ENCODE data around the gene MSI2. TPM values are rescaled to one million over a fixed set of nuclear protein-coding genes. Genes with fewer than 3 reads are reported as not detected.

The MSI2 gene
- total and polyA plus RNA-seq, 2 donors (not counting 1 experiment from before 2014, with no cell fraction given), result 16.1 to 196 TPM

DNA sequence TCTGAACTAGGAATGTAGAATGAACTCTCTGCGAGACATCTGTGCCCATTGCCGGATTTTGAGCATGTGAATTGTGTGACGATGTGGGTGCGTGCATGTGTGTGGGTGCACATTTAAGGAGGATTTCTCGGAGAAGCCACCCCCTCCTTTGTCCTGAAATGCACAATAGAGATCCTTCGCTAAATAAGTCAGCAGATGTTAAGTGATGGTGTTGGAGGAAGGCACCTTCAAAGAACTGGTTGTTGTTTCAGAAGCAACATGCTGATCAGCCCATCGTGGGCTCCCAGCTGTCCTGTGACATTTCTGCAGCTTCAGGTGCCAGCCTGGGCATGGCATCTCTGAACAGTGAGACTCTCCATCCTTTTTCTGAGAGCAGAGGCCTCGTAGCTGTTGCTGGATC, 194.9 kb downstream of the MSI2 start:
- no peak overlapping the region for H3K9ac ChIP-seq (ENCODE audit: low read length)
- no peak for ATAC-seq (ENCODE audit: low read depth)
- no peak for TF ChIP-seq EZH2 (IDR thresholded peaks at IDR 0.05; ENCODE audit: borderline replicate concordance, insufficient read depth, low read depth, low read length, poor library complexity, severe bottlenecking)
- TF ChIP-seq, protein P1, sequence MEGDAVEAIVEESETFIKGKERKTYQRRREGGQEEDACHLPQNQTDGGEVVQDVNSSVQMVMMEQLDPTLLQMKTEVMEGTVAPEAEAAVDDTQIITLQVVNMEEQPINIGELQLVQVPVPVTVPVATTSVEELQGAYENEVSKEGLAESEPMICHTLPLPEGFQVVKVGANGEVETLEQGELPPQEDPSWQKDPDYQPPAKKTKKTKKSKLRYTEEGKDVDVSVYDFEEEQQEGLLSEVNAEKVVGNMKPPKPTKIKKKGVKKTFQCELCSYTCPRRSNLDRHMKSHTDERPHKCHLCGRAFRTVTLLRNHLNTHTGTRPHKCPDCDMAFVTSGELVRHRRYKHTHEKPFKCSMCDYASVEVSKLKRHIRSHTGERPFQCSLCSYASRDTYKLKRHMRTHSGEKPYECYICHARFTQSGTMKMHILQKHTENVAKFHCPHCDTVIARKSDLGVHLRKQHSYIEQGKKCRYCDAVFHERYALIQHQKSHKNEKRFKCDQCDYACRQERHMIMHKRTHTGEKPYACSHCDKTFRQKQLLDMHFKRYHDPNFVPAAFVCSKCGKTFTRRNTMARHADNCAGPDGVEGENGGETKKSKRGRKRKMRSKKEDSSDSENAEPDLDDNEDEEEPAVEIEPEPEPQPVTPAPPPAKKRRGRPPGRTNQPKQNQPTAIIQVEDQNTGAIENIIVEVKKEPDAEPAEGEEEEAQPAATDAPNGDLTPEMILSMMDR (IDR thresholded peaks at IDR 0.05), result no peak
- WGBS (ENCODE audit: insufficient coverage), result 32% methylated on average over 2 of the region's 8 CpGs
- ChIA-PET POLR2A (no interaction called here), CTCF (interaction anchor here (1.9 kb wide), 1 partner anchor 221 kb away, joined by 5 read pairs; no protein-coding TSS in a partner anchor)
- Mint-ChIP-seq H3K27me3 (no peaks in the 10 kb centered on the region), H3K4me3 (no peak overlapping the region), H3K9me3 (ENCODE audit: insufficient read depth) (no peaks in the 10 kb centered on the region), H3K4me1 (peaks cover 55% of the 10 kb centered on the region), H3K27ac (no peak overlapping the region)
- H3K79me2 ChIP-seq (ENCODE audit: control insufficient read depth, insufficient read depth, low read length), result peaks cover 48% of the 10 kb centered on the region
- H3K4me1 ChIP-seq (ENCODE audit: control insufficient read depth in 2 of 2, insufficient read depth in 2 of 2, low read length in 2 of 2), result peaks cover 27 to 52% of the 10 kb centered on the region in 2 donors
- no peak overlapping the region for H2AFZ ChIP-seq (ENCODE audit: insufficient read depth, low read depth, low read length, poor library complexity, severe bottlenecking)
- no peaks in the 10 kb centered on the region for H3K36me3 ChIP-seq (replicated peaks in 1 of 2; ENCODE audit: control extremely low read depth in 1 of 2, control insufficient read depth in 1 of 2, extremely low read depth in 1 of 2, insufficient read depth in 2 of 2, low read length in 1 of 2)
- no peak overlapping the region for H3K4me2 ChIP-seq (replicated peaks; ENCODE audit: low read depth, low read length, poor library complexity, severe bottlenecking)
- peaks cover 24% of the 10 kb centered on the region for H4K20me1 ChIP-seq (ENCODE audit: control insufficient read depth, insufficient read depth, low read length, poor library complexity, severe bottlenecking)
- intact Hi-C loops (cut with micrococcal nuclease), result no loop called here
- H3K27me3 ChIP-seq (replicated peaks in 1 of 4; ENCODE audit: control extremely low read depth in 1 of 4, control insufficient read depth in 3 of 4, insufficient read depth in 4 of 4, low read length in 3 of 4), result no peaks in the 10 kb centered on the region
- H3K27ac ChIP-seq (ENCODE audit: low read length in 2 of 2), result no peak overlapping the region
- DNase-seq, result no peak
- no peaks in the 10 kb centered on the region for H3K9me3 ChIP-seq (ENCODE audit: control extremely low read depth in 1 of 3, control insufficient read depth in 2 of 3, insufficient read depth in 1 of 3, low read length in 2 of 3)
- no peak overlapping the region for H3K4me3 ChIP-seq (ENCODE audit: control extremely low read depth in 1 of 5, extremely low read depth in 1 of 5, insufficient read depth in 1 of 5, low read depth in 2 of 5, low read length in 4 of 5)

DNA sequence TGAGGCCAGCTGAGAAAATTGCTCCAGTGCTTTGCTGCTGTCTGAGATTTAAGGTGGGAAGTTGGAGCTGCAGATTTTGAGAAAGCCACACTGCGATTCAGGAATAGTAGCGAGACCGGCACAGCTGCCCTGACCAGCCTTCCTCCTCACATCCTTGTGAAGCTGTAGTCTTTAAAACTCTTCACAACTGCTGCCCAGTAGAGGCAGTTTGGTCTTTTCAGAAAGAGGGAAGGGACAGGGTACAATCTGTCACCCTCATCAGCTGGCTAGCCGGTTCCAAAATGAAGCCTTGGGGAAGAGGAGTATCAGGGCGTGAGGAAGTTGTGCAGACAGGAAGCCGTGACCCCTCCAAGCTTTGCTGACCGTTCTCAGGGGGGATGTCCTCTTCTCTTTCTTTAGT, 195.3 kb downstream of the MSI2 start:
- ChIA-PET CTCF (interaction anchor here (1.9 kb wide), 1 partner anchor 220 kb away, joined by 5 read pairs; no protein-coding TSS in a partner anchor), POLR2A (no interaction called here)
- Histone ChIP-seq H3K36me3 (replicated peaks in 1 of 2; ENCODE audit: control extremely low read depth in 1 of 2, control insufficient read depth in 1 of 2, extremely low read depth in 1 of 2, insufficient read depth in 2 of 2, low read length in 1 of 2) (no peaks in the 10 kb centered on the region), H3K27ac (ENCODE audit: low read length in 2 of 2) (no peak overlapping the region), H3K79me2 (ENCODE audit: control insufficient read depth, insufficient read depth, low read length) (peaks cover 46% of the 10 kb centered on the region), H3K4me2 (replicated peaks; ENCODE audit: low read depth, low read length, poor library complexity, severe bottlenecking) (no peak overlapping the region), H3K4me1 (ENCODE audit: control insufficient read depth in 2 of 2, insufficient read depth in 2 of 2, low read length in 2 of 2) (peaks cover 27 to 52% of the 10 kb centered on the region in 2 donors), H4K20me1 (ENCODE audit: control insufficient read depth, insufficient read depth, low read length, poor library complexity, severe bottlenecking) (peaks cover 20% of the 10 kb centered on the region), H3K9ac (ENCODE audit: low read length) (no peak overlapping the region), H3K27me3 (replicated peaks in 1 of 4; ENCODE audit: control extremely low read depth in 1 of 4, control insufficient read depth in 3 of 4, insufficient read depth in 4 of 4, low read length in 3 of 4) (no peaks in the 10 kb centered on the region), H3K9me3 (ENCODE audit: control extremely low read depth in 1 of 3, control insufficient read depth in 2 of 3, insufficient read depth in 1 of 3, low read length in 2 of 3) (no peaks in the 10 kb centered on the region), H3K4me3 (ENCODE audit: control extremely low read depth in 1 of 5, extremely low read depth in 1 of 5, insufficient read depth in 1 of 5, low read depth in 2 of 5, low read length in 4 of 5) (no peak overlapping the region), H2AFZ (ENCODE audit: insufficient read depth, low read depth, low read length, poor library complexity, severe bottlenecking) (no peak overlapping the region)
- 40% methylated on average over 1 of the region's 7 CpGs for WGBS (ENCODE audit: insufficient coverage)
- no peak for DNase-seq
- Mint-ChIP-seq H3K4me3 (no peak overlapping the region), H3K4me1 (peaks cover 53% of the 10 kb centered on the region), H3K27me3 (no peaks in the 10 kb centered on the region), H3K27ac (no peak overlapping the region), H3K9me3 (ENCODE audit: insufficient read depth) (no peaks in the 10 kb centered on the region)
- intact Hi-C loops (cut with micrococcal nuclease), result no loop called here
- TF ChIP-seq, protein P1 (IDR thresholded peaks at IDR 0.05), result no peak
- TF ChIP-seq EZH2 (IDR thresholded peaks at IDR 0.05; ENCODE audit: borderline replicate concordance, insufficient read depth, low read depth, low read length, poor library complexity, severe bottlenecking), result no peak
- ATAC-seq (ENCODE audit: low read depth), result no peak

All from B cell (primary cell).